Stimulated activated CD4-positive, alpha-beta T cell treated with anti-CD3 and anti-CD28 coated beads, Interleukin-15, amount 100 ng/mL, for 48 hours (primary cell): ENCODE data around the gene URM1.
A peak's percentile ranks its signal among the peaks of the same experiment; 100 is the strongest.

ENCODE experiments used
- DNase-seq, 2 donors: peaks; one replicate each; pipeline ENCODE4 v3.0.0-alpha.2; 2020; ENCODE audit warnings: low read depth in 2 of 2

Gene URM1

GRCh38 chr9:128429513-128430086, 58.4 kb downstream of the URM1 start:
- no peak for DNase-seq

DNA sequence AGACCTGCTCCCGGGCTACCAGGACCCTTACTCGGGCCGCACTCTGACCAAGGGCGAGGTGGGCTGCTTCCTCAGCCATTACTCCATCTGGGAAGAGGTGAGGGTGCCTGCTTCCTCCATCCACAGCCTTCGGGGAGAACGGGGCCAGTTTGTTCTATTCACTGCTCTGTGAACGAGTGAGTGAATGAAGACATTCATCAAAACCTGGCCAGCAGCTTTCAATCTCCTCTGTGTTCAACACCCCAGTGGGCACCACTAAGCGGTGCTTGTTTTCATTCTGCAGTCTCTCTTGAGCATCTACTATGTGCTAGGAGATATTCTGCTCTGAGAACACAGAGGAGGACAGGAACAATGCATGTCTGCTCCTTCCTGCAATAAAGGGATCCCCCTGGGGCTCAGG, 60.0 kb downstream of the URM1 start:
- no peak for DNase-seq

GRCh38 chr9:128434340-128434739, 63.2 kb downstream of the URM1 start:
- DNase-seq = no peak

- no peak for DNase-seq
Observed at GRCh38 chr9:128435611-128436010, 64.4 kb downstream of the URM1 start.

GRCh38 chr9:128438343-128439109, 67.4 kb downstream of the URM1 start:
- DNase-seq = peak; percentile 72 to 82

- DNase-seq = no peak
Observed at GRCh38 chr9:128439273-128439672, 68.1 kb downstream of the URM1 start.
